Stimulated activated naive CD8-positive, alpha-beta T cell treated with anti-CD3 and anti-CD28 coated beads, Interleukin-15, amount 100 ng/mL, for 72 hours (primary cell): ENCODE data around the gene UGT2A2.
"Not testable (repeated sequence)": the region's sequence is repeated elsewhere in the genome, so short reads cannot be mapped to it uniquely, and the experiment has no call there.

Experiments used
- ATAC-seq: fragments of 150-1000 bp; cut with Tn5 transposase; 2 replicates; pipeline ENCODE4 v1.10.0; 2021; ENCODE audit warnings: mild to moderate bottlenecking, moderate library complexity
- DNase-seq, 2 donors: peaks; one replicate each; pipeline ENCODE4 v3.0.0; 2021 to 2022
- H3K27ac Mint-ChIP-seq, 2 donors: one replicate each; pipeline ENCODE4 v1.8.0; 2022; ENCODE audit warnings: mild to moderate bottlenecking in 2 of 2, mixed read lengths in 2 of 2, moderate library complexity in 2 of 2
- H3K27me3 Mint-ChIP-seq: one replicate; pipeline ENCODE4 v1.8.0; 2022; ENCODE audit warnings: mixed read lengths
- H3K4me1 Mint-ChIP-seq: one replicate; pipeline ENCODE4 v1.8.0; 2022; ENCODE audit warnings: mild to moderate bottlenecking, mixed read lengths
- H3K4me3 Mint-ChIP-seq, 2 donors: one replicate each; pipeline ENCODE4 v1.8.0; 2022; ENCODE audit warnings: mild to moderate bottlenecking in 2 of 2, mixed read lengths in 2 of 2, moderate library complexity in 1 of 2
- H3K9me3 Mint-ChIP-seq, 2 donors: one replicate each; pipeline ENCODE4 v1.8.0; 2022; ENCODE audit warnings: mixed read lengths in 2 of 2

The UGT2A2 gene

GRCh38 chr4:69639542-69639941, at the start of gene UGT2A2:
TSS of gene UGT2A2 (minus strand) at chr4:69639642. CDS start at chr4:69639640, 2 bp downstream.
- DNase-seq, result no peak
- no peak within 1 kb of the TSS for H3K27ac Mint-ChIP-seq
- no peaks in the 10 kb centered on the region for H3K27me3 Mint-ChIP-seq

GRCh38 chr4:69684804-69685203, 45.4 kb upstream of the UGT2A2 start:
- no peaks in the 10 kb centered on the region for H3K27me3 Mint-ChIP-seq
- H3K4me1 Mint-ChIP-seq, result no peaks in the 10 kb centered on the region
- ATAC-seq (no peak), DNase-seq (no peak)
- H3K4me3 Mint-ChIP-seq, result no peak overlapping the region
- no peak overlapping the region for H3K27ac Mint-ChIP-seq
- H3K9me3 Mint-ChIP-seq, result no peaks in the 10 kb centered on the region

More at GRCh38 chr4:69639542-69639941, at the start of gene UGT2A2:
- no peak within 1 kb of the TSS for H3K4me3 Mint-ChIP-seq
- no peak for ATAC-seq
- no peaks in the 10 kb centered on the region for H3K4me1 Mint-ChIP-seq
- no peaks in the 10 kb centered on the region for H3K9me3 Mint-ChIP-seq

GRCh38 chr4:69668680-69669079, 29.2 kb upstream of the UGT2A2 start:
- no peaks in the 10 kb centered on the region for H3K4me1 Mint-ChIP-seq
- peak; percentile 31 for ATAC-seq
- H3K4me3 Mint-ChIP-seq, result no peak overlapping the region
- H3K27me3 Mint-ChIP-seq, result no peaks in the 10 kb centered on the region
- no peak for DNase-seq
- peaks cover 3 to 6% of the 10 kb centered on the region in 2 donors for H3K9me3 Mint-ChIP-seq
- no peak overlapping the region for H3K27ac Mint-ChIP-seq

GRCh38 chr4:69664009-69664408, 24.6 kb upstream of the UGT2A2 start:
- H3K27ac Mint-ChIP-seq, result peak overlapping the region in 1 of 2 donors; percentile 8
- ATAC-seq, H3K4me1 Mint-ChIP-seq, DNase-seq, H3K27me3 Mint-ChIP-seq, H3K4me3 Mint-ChIP-seq: not testable (repeated sequence)
- H3K9me3 Mint-ChIP-seq, result peaks cover 5 to 14% of the 10 kb centered on the region in 2 donors

GRCh38 chr4:69661130-69661803, 21.8 kb upstream of the UGT2A2 start:
- not testable (repeated sequence) for ATAC-seq, H3K4me1 Mint-ChIP-seq, DNase-seq, H3K27ac Mint-ChIP-seq, H3K27me3 Mint-ChIP-seq
- H3K4me3 Mint-ChIP-seq, result peak overlapping the region in 1 of 2 donors; percentile 20
- H3K9me3 Mint-ChIP-seq, result peaks cover 5 to 14% of the 10 kb centered on the region in 2 donors

GRCh38 chr4:69658133-69658532, 18.7 kb upstream of the UGT2A2 start:
- no peak overlapping the region for H3K4me3 Mint-ChIP-seq
- DNase-seq, result no peak
- peaks cover 9% of the 10 kb centered on the region for H3K4me1 Mint-ChIP-seq
- ATAC-seq, result no peak
- H3K27ac Mint-ChIP-seq, result no peak overlapping the region
- no peaks in the 10 kb centered on the region for H3K27me3 Mint-ChIP-seq
- peaks cover 5 to 7% of the 10 kb centered on the region in 2 donors for H3K9me3 Mint-ChIP-seq

GRCh38 chr4:69656653-69657158, 17.3 kb upstream of the UGT2A2 start:
- Mint-ChIP-seq H3K27ac (peak overlapping the region in 1 of 2 donors; percentile 3), H3K4me3 (no peak overlapping the region), H3K4me1 (peaks cover 8% of the 10 kb centered on the region), H3K27me3 (no peaks in the 10 kb centered on the region), H3K9me3 (peaks cover 0 to under 1% of the 10 kb centered on the region in 2 donors)
- ATAC-seq (peak; percentile 40), DNase-seq (no peak)

GRCh38 chr4:69653147-69653546, 13.7 kb upstream of the UGT2A2 start, which contains the start of gene UGT2A1:
TSS of gene UGT2A1 (minus strand) at chr4:69653247. CDS start at chr4:69647644, 5,603 bp downstream.
- DNase-seq (no peak), ATAC-seq (no peak)
- H3K27ac Mint-ChIP-seq, result no peak within 1 kb of the TSS
- no peak within 1 kb of the TSS for H3K4me3 Mint-ChIP-seq
- no peaks in the 10 kb centered on the region for H3K9me3 Mint-ChIP-seq
- no peaks in the 10 kb centered on the region for H3K27me3 Mint-ChIP-seq
- no peaks in the 10 kb centered on the region for H3K4me1 Mint-ChIP-seq

GRCh38 chr4:69650872-69651271, 11.4 kb upstream of the UGT2A2 start:
- no peak overlapping the region for H3K4me3 Mint-ChIP-seq
- no peak overlapping the region for H3K27ac Mint-ChIP-seq
- no peak for ATAC-seq
- no peak for DNase-seq
- H3K4me1 Mint-ChIP-seq, result no peaks in the 10 kb centered on the region
- no peaks in the 10 kb centered on the region for H3K27me3 Mint-ChIP-seq
- no peaks in the 10 kb centered on the region for H3K9me3 Mint-ChIP-seq

GRCh38 chr4:69649629-69650028, 10.2 kb upstream of the UGT2A2 start:
- ATAC-seq (no peak), DNase-seq (no peak)
- Mint-ChIP-seq H3K4me3 (no peak overlapping the region), H3K9me3 (no peaks in the 10 kb centered on the region), H3K27ac (no peak overlapping the region), H3K4me1 (no peaks in the 10 kb centered on the region), H3K27me3 (no peaks in the 10 kb centered on the region)

- no peaks in the 10 kb centered on the region for H3K27me3 Mint-ChIP-seq
- H3K4me1 Mint-ChIP-seq, result no peaks in the 10 kb centered on the region
- H3K27ac Mint-ChIP-seq, result no peak overlapping the region
- ATAC-seq, result no peak
- no peak overlapping the region for H3K4me3 Mint-ChIP-seq
- no peak for DNase-seq
- no peaks in the 10 kb centered on the region for H3K9me3 Mint-ChIP-seq
Observed at GRCh38 chr4:69649207-69649606, 9.8 kb upstream of the UGT2A2 start.

GRCh38 chr4:69642961-69643360, 3.5 kb upstream of the UGT2A2 start:
- Mint-ChIP-seq H3K27ac (no peak overlapping the region), H3K9me3 (no peaks in the 10 kb centered on the region), H3K4me1 (no peaks in the 10 kb centered on the region), H3K27me3 (no peaks in the 10 kb centered on the region), H3K4me3 (no peak overlapping the region)
- ATAC-seq, result no peak
- no peak for DNase-seq

GRCh38 chr4:69640289-69640688, 847 bp upstream of the UGT2A2 start:
- ATAC-seq (no peak), DNase-seq (no peak)
- no peaks in the 10 kb centered on the region for H3K27me3 Mint-ChIP-seq
- H3K4me3 Mint-ChIP-seq, result no peak overlapping the region
- no peaks in the 10 kb centered on the region for H3K4me1 Mint-ChIP-seq
- H3K27ac Mint-ChIP-seq, result no peak overlapping the region
- H3K9me3 Mint-ChIP-seq, result no peaks in the 10 kb centered on the region

- no peaks in the 10 kb centered on the region for H3K27me3 Mint-ChIP-seq
- H3K4me1 Mint-ChIP-seq, result no peaks in the 10 kb centered on the region
- no peak overlapping the region for H3K4me3 Mint-ChIP-seq
- H3K27ac Mint-ChIP-seq, result no peak overlapping the region
- H3K9me3 Mint-ChIP-seq, result peaks cover 7 to 8% of the 10 kb centered on the region in 2 donors
- DNase-seq (no peak), ATAC-seq (no peak)
Observed at GRCh38 chr4:69617083-69617694, 22.3 kb downstream of the UGT2A2 start.

- DNase-seq (no peak), ATAC-seq (no peak)
- Mint-ChIP-seq H3K27me3 (no peaks in the 10 kb centered on the region), H3K9me3 (peaks cover 0 to 7% of the 10 kb centered on the region in 2 donors), H3K4me3 (no peak overlapping the region), H3K4me1 (no peaks in the 10 kb centered on the region), H3K27ac (no peak overlapping the region)
Observed at GRCh38 chr4:69610484-69610883, 29.0 kb downstream of the UGT2A2 start.

GRCh38 chr4:69601065-69601464, 38.4 kb downstream of the UGT2A2 start:
- Mint-ChIP-seq H3K4me3 (no peak overlapping the region), H3K27me3 (no peaks in the 10 kb centered on the region), H3K4me1 (no peaks in the 10 kb centered on the region), H3K9me3 (no peaks in the 10 kb centered on the region), H3K27ac (no peak overlapping the region)
- no peak for DNase-seq
- ATAC-seq, result no peak
